ENCODE data around the gene GRB10.

DNA sequence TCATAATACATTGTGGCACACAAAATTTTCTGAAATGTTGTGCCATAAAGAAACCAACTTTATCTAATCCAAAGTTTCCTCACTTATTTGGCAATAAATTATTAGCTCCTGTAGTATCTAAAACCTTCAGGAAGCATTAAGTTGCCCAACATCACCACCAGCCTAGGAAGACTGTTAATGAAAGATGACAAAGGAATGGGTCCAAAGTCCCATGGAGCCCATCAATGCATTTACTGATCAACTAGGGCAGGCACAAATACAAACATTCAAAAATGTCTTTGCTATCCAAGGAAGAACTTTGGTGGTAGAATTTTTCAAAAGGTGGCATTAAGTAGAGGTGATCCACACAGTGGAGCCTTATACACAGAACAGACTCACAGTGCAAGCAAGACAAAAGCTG, 4.5 kb downstream of the GRB10 start:
- TF ChIP-seq, protein P1, sequence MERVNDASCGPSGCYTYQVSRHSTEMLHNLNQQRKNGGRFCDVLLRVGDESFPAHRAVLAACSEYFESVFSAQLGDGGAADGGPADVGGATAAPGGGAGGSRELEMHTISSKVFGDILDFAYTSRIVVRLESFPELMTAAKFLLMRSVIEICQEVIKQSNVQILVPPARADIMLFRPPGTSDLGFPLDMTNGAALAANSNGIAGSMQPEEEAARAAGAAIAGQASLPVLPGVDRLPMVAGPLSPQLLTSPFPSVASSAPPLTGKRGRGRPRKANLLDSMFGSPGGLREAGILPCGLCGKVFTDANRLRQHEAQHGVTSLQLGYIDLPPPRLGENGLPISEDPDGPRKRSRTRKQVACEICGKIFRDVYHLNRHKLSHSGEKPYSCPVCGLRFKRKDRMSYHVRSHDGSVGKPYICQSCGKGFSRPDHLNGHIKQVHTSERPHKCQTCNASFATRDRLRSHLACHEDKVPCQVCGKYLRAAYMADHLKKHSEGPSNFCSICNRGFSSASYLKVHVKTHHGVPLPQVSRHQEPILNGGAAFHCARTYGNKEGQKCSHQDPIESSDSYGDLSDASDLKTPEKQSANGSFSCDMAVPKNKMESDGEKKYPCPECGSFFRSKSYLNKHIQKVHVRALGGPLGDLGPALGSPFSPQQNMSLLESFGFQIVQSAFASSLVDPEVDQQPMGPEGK (CRISPR knock-in tag; IDR thresholded peaks at IDR 0.05; ENCODE audit: borderline replicate concordance): no peak
- TF ChIP-seq SNAI2 (CRISPR knock-in tag; IDR thresholded peaks at IDR 0.05) (no peak), CSDC2 (CRISPR knock-in tag; IDR thresholded peaks at IDR 0.05) (no peak), ZNF565 (CRISPR knock-in tag; conservative IDR thresholded peaks at IDR 0.05; ENCODE audit: low read depth) (no peak), ZFP30 (CRISPR knock-in tag; IDR thresholded peaks at IDR 0.05) (no peak)
- TF ChIP-seq, protein P2, sequence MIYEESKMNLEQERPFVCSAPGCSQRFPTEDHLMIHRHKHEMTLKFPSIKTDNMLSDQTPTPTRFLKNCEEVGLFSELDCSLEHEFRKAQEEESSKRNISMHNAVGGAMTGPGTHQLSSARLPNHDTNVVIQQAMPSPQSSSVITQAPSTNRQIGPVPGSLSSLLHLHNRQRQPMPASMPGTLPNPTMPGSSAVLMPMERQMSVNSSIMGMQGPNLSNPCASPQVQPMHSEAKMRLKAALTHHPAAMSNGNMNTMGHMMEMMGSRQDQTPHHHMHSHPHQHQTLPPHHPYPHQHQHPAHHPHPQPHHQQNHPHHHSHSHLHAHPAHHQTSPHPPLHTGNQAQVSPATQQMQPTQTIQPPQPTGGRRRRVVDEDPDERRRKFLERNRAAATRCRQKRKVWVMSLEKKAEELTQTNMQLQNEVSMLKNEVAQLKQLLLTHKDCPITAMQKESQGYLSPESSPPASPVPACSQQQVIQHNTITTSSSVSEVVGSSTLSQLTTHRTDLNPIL (CRISPR knock-in tag; IDR thresholded peaks at IDR 0.05; ENCODE audit: low read depth): no peak
